ENCODE data around the gene ZC3HAV1.
A peak's percentile ranks its signal among the peaks of the same experiment; 100 is the strongest.
"Not testable (repeated sequence)": the region's sequence is repeated elsewhere in the genome, so short reads cannot be mapped to it uniquely, and the experiment has no call there.

The ZC3HAV1 gene

DNA sequence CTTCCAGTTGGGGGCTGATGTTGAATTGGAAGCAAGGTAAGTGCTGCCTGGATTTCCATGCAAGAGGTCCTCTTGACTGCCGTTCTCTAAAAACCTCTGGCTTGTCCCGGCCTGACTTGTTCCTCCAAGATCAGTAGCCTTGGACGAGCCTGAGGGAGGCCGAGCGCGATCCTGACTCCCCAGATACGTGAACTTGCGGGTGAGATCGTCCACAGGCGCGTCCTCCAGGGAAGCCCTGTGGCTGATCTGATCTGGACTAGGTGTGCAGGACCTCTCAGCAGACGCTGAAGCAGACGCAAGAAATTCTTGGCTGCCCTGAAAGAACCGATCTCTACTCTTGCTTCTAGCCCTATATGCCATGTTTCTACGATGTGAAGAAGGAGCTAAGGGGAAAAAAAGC lies 29.7 kb downstream of the ZC3HAV1 start:
- H3K27ac ChIP-seq = no peak overlapping the region
- TF ChIP-seq ZFX (IDR thresholded peaks at IDR 0.05; ENCODE audit: borderline replicate concordance) = no peak
- TF ChIP-seq, protein P1, sequence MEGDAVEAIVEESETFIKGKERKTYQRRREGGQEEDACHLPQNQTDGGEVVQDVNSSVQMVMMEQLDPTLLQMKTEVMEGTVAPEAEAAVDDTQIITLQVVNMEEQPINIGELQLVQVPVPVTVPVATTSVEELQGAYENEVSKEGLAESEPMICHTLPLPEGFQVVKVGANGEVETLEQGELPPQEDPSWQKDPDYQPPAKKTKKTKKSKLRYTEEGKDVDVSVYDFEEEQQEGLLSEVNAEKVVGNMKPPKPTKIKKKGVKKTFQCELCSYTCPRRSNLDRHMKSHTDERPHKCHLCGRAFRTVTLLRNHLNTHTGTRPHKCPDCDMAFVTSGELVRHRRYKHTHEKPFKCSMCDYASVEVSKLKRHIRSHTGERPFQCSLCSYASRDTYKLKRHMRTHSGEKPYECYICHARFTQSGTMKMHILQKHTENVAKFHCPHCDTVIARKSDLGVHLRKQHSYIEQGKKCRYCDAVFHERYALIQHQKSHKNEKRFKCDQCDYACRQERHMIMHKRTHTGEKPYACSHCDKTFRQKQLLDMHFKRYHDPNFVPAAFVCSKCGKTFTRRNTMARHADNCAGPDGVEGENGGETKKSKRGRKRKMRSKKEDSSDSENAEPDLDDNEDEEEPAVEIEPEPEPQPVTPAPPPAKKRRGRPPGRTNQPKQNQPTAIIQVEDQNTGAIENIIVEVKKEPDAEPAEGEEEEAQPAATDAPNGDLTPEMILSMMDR (IDR thresholded peaks at IDR 0.05) = no peak

GRCh38 chr7:139078911-139079310 lies 30.6 kb downstream of the ZC3HAV1 start:
- no peak for TF ChIP-seq ZFX (IDR thresholded peaks at IDR 0.05; ENCODE audit: borderline replicate concordance)
- TF ChIP-seq, protein P1 (IDR thresholded peaks at IDR 0.05) = no peak
- H3K27ac ChIP-seq = no peak overlapping the region

GRCh38 chr7:139078399-139078798 lies 31.1 kb downstream of the ZC3HAV1 start:
- no peak overlapping the region for H3K27ac ChIP-seq
- no peak for TF ChIP-seq ZFX (IDR thresholded peaks at IDR 0.05; ENCODE audit: borderline replicate concordance)
- TF ChIP-seq, protein P1 (IDR thresholded peaks at IDR 0.05) = no peak

DNA sequence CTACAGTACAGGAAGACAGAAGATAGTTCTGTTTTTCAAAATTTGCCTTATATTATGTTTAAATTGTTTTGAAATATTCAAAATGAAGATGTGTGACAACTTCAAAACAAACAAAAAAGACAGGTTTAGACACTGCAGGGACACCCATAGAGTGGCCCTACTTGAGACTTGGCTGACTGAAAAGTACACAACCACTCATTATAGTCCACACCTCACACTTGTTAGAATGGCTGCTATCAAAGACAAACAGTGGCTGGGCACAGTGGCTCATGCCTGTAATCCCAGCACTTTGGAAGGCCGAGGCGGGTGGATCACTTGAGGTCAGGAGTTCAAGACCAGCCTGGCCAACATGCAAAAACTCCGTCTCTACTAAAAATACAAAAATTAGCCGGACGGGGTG lies 31.8 kb downstream of the ZC3HAV1 start:
- H3K27ac ChIP-seq = not testable (repeated sequence)

DNA sequence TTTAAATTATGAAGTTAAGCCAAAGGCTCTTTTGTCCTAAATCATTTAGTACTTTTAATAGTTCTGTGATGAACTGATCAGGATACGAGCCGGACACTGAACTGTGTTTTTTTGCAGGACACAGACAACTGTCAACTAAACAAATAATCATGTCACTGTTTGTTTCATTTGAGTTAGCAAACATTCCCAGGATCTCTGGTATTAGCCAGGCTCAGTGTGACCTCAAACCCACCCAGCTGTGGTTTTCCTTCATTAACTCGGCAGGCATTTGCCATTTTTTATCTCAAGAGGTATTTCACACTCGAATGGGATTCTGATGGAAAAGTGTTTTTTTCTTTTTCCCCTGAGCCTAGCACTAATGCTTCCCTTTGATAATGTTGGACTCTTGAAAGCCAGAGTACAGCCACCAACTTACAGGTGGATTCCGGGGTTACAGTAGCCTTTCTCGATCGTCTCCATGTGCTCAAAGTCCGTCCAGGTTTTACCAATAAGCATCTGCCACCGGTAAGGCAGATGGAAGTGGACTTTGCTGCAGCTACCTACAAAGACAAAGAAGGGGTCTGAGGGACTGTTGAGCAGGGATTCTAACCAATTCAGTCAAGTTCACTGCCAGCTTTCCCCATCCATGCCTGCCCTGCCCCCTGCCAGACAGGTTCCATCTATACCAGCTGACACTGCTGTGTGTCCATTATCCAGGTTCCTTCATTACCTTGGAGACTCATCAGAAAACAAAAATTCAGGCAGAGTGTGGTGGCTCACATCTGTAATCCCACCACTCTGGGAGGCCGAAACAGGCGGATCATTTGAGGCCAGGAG lies 33.4 kb downstream of the ZC3HAV1 start:
- TF ChIP-seq, protein P1 (IDR thresholded peaks at IDR 0.05) = no peak
- TF ChIP-seq ZFX (IDR thresholded peaks at IDR 0.05; ENCODE audit: borderline replicate concordance) = no peak
- H3K27ac ChIP-seq = peak overlapping the region; percentile 54

DNA sequence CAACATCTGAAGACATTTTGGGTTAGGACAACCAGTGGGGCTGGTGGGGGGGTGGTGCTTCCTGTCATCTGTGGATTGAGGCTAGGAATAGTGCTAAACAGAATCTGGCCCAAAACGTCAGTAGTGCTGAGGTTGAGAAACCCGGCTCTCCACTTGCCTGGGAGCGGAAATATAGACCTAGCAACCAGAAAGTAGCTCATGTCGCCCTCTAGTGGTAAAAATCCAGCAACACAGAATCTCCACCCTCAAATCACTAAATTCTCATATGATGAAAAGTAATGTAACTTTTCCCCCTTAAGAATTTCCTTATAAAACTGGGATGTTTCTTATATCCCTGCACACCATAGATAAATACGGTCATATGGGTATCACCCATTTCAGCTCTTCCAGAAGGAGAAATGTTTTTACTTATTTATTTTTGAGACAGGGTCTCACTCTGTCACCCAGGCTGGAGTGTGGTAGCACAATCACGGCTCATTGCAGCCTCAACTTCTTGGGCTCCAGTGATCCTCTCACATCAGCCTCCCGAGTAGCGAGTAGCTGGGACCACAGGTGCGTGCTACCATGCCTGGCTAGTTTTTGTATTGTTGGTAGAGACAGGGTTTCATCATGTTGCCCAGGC lies 34.4 kb downstream of the ZC3HAV1 start:
- TF ChIP-seq ZFX (IDR thresholded peaks at IDR 0.05; ENCODE audit: borderline replicate concordance) = no peak
- TF ChIP-seq, protein P1 (IDR thresholded peaks at IDR 0.05) = peak; percentile 93
- peak overlapping the region; percentile 54 for H3K27ac ChIP-seq

DNA sequence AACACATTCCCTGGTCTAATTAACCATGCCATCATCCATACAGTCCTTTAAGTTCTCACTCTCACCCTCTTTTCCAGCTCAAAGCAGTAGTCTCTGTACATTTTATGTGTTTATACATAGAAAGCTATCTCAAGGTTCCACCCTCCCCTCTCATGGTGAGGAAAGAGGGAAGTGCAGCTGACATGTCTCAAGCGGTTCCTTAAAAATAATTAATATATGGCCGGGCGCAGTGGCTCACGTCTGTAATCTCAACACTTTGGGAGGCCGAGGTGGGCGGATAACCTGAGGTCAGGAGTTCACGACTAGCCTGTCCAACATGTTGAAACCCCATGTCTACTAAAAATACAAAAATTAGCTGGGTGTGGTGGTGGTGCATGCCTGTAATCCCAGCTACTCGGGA lies 36.7 kb downstream of the ZC3HAV1 start:
- H3K27ac ChIP-seq = no peak overlapping the region
- no peak for TF ChIP-seq ZFX (IDR thresholded peaks at IDR 0.05; ENCODE audit: borderline replicate concordance)
- TF ChIP-seq, protein P1 (IDR thresholded peaks at IDR 0.05) = no peak

Measured in 22Rv1 (cell line).